Pons (tissue), 1 donor: ENCODE results near the gene NKD1.

Experiments
- DNase-seq: peaks from one replicate; pipeline ENCODE4 v3.0.0-alpha.2; 2016; ENCODE audit warnings: low spot score

NKD1 gene

GRCh38 chr16:50630394-50631020 is 82.3 kb downstream of the NKD1 start:
- DNase-seq, result no peak

DNA sequence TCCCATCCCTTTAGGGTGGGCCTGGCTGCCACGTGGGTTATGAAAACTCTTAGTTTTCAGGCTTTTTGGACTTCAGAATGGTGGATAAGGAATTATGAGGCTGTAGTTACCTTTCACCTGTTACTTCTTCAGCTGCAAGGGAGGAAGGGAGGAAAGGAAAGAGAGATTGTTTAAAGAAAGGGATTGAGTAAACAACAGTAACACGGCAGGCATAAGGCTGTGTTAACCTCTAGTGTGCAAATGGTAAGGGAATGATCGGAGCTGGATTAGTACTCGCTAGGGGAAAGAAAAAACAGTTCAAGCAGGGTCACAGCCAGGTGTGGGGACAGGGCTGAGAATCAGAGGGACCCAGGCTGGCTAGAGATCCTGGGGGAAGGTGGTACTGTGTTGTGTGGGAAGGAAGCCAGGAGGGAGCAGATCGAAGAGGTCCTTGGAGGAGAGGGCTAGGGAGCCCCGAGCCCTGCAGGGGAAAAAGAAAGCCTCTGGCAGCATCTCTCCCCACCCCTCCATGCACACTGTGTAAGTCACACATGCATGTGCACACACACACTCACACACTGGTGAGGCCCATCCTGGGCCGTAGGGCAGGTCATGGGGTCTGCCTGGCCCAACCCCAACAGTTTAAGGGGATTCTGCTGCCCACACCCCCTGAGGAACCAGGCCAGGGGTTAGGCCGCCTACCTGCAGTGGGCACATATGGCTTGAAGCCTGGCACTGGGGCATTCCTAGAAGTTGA is 83.2 kb downstream of the NKD1 start:
- DNase-seq, result no peak

- no peak for DNase-seq
Measured at GRCh38 chr16:50631985-50632576, 83.9 kb downstream of the NKD1 start.

GRCh38 chr16:50632927-50633800 is 85.0 kb downstream of the NKD1 start:
- DNase-seq, result no peak

DNA sequence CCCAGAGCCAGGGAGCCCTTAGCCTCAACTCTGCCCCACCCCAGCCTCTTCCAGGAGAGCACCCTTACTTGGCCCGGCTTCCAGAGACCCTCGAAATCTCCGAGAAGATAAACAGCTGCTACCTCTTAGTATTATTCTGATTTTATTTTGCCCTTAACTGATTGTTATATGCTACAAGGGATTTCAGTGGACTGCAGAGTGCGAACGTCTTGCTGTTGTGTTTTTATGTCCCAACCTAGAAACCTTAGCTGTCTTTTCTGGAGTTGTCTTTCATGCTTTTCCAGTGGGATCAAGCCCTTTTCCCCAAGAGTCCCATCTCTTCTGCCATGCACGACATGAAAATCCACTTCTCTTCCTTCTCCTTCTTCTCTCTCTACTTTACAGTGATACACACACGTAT is 85.9 kb downstream of the NKD1 start:
- DNase-seq, result no peak

- no peak for DNase-seq
Measured at GRCh38 chr16:50634947-50635346, 86.8 kb downstream of the NKD1 start.

DNA sequence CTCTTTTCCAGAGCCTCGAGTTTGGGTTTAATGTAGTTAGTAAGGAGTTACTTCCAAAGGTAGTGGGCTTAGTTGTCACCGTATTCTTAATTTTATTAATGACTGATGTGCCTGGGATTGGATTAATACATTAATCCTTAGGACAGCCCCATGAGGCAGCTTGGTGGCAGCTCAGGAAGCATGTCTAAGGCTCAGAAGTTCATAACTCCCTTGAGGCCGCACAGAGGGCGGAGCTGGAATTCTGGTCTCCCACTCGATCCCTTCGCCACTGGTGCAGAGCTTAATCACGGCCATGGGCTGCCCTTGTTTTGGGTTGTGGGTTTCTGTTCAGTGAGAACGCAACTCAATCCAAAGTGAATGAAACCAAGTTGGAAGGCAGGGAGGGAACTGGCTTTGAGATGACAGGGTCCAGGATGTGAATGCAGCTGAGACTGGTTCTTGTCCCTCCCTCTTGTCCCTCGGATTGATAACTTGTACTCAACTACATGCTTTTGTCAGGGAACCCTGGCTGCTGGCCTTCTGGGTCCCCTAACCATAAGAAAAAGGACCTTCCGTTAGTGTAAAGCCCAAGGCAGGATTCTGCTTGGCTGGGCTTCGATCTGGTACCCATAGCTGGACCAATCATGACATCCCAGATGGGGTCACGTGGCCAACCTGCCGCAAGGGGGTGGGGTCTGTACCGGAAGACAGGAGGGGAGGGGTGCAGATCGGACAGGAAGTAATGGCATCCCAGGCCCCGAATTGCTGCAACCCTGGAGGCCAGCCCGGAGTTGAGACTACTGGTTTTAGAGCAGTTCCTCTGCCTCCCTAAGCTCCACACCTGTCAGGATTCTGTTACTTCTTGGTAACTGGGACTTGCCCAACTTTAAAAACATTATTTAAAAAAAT is 87.6 kb downstream of the NKD1 start:
- DNase-seq, result no peak

GRCh38 chr16:50636753-50637374 is 88.7 kb downstream of the NKD1 start:
- DNase-seq, result no peak

DNA sequence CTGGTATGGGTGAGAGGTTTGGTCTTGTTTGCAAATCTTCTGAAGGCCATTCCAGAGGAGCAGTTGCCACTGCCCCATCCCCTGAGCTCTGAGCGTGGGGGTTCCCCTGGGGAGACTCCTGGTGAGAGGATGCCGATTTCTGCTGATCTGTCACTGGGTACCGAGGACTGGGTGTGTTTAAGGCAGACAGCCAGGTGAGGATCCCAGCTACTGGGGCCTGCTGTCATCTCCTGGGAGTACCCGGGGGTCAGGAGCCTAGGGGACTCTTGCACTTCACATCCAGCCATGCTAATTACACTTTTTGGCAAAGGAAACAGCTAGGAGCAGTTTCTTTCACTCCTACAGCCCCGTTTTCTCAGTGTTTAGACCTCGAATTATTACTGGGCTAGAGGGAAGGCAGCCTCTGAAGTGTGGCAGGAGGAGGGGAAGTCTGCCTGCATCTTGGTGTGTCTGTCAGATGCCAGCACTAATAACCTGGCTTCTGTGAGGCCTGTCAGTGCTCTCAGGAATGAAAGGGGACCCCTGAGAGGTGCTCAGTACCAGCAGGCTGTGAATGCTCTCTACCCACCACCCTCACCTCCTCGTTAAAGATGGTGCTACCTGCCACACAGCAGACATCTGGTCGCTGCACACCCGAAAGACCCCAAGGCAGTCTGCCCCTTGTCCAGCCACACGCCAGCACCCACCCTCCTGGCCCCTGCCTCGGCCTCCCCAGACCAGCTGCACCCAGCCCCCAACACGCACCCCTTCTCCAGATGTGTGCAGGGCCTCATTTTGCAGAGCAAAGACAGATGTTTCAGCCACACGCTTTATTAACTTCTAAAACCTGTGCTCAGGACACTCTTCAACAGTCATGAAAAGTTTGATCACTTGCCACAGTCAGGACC is 89.8 kb downstream of the NKD1 start:
- no peak for DNase-seq

DNA sequence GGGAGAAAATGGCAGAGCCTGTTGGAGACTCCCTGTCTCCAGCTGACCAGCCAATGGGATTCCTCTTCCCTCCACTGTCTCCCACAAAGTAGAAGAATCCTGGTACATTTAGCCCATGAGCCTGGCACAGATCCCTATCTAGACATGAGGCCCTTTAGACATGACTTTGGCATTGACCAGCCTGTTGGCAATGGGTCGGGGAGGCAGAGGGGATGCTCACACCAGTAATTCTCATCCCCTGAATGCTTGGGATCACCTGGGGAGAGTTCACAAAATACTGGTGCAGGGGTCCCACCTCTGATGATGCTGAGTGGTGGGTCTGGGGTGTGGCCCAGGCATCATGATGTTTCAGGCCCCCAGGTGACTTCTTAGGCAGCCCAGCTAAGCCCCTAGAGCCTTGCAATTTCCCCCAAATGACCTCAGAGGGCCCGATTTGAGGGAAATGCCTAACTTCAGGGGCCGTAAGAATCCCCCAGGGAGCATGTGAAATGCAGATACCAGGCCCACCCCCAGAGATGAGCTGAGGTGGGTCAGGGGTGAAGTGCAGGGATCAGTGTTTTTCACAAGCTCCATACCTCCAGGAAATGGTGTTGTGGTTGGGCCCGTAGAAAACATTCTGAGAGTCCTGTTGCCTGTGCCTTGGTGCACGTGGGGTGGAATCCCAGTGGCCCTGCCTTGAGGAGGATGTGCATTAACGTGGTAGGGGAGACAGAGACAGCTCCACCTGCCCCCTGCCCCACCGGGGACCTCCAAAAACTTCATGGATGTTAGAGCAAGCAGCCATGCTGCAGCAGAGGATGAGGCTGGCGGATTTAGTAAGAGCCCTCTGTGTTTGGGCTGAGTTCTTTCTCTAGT is 90.8 kb downstream of the NKD1 start:
- no peak for DNase-seq

DNA sequence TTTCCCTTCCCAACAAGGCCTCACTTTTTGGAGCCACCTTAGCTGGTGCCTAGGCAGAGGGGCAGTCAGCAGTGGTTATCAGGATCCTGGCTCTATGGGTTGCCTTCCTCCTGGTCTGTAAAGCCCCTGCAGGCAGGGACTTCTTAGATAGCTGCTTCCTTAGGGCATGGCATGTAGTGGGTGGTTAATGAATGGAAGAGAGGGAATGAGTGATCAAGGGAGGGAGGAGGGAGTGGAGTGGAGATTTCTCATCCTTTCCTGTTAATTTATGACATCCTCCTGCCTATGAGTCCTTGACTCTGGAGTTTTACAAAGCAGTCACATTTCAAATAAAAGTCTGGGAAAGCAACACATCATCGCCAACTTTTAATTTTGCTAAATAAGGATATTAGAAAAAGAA is 92.2 kb downstream of the NKD1 start:
- no peak for DNase-seq

- DNase-seq, result no peak
Measured at GRCh38 chr16:50640919-50641817, 93.0 kb downstream of the NKD1 start.

GRCh38 chr16:50641818-50642187 is 93.6 kb downstream of the NKD1 start:
- DNase-seq, result no peak

GRCh38 chr16:50642349-50642748 is 94.2 kb downstream of the NKD1 start:
- no peak for DNase-seq

- no peak for DNase-seq
Measured at GRCh38 chr16:50643192-50643591, 95.0 kb downstream of the NKD1 start.

DNA sequence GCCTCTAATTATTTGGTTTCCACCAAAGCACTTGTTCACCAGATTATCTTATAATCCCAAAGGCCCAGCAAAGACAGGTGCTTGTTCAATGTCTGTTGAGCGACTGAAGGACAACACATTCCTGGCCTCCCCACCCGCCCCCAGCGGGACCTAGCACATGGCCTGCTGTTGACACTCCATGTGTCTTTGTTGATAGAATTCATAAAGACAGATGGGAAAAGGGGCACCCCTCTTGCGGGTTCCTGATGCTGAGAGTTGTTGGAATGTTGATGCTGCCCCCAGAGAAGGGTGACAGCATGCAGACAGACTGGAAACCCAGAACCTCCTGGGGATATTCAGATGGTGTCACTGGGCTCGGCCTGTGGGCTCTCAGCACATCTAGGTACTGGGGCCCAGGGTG is 96.0 kb downstream of the NKD1 start:
- DNase-seq, result no peak

GRCh38 chr16:50644729-50645128 is 96.5 kb downstream of the NKD1 start:
- DNase-seq, result peak; percentile 31
